IPS-20b (cell line): ENCODE measurements around the gene TUBGCP5.
"Not testable (repeated sequence)": the region's sequence is repeated elsewhere in the genome, so short reads cannot be mapped to it uniquely, and the experiment has no call there.

Source experiments
- H3K27ac ChIP-seq: one replicate; pipeline ENCODE4 v1.5.1; 2013; ENCODE audit warnings: low read length
- H3K27me3 ChIP-seq: 2 replicates; pipeline ENCODE4 v1.6.1; 2013; ENCODE audit warnings: mild to moderate bottlenecking, low read length, inconsistent platforms; ENCODE audit not compliant: insufficient read depth
- H3K36me3 ChIP-seq: 2 replicates; pipeline ENCODE4 v1.6.1; 2013; ENCODE audit warnings: low read depth, mild to moderate bottlenecking, inconsistent platforms, low read length, moderate library complexity; ENCODE audit not compliant: insufficient read depth
- H3K4me1 ChIP-seq: 2 replicates; pipeline ENCODE4 v1.6.1; 2013; ENCODE audit warnings: mild to moderate bottlenecking, control low read depth, inconsistent platforms, low read length, moderate library complexity; ENCODE audit not compliant: insufficient read depth
- H3K4me3 ChIP-seq: 2 replicates; pipeline ENCODE4 v1.5.1; 2013; ENCODE audit warnings: mild to moderate bottlenecking, low read length, inconsistent platforms
- H3K9ac ChIP-seq: 2 replicates; pipeline ENCODE4 v1.6.1; 2013; ENCODE audit warnings: low read depth, mild to moderate bottlenecking, inconsistent platforms, low read length, moderate library complexity
- H3K9me3 ChIP-seq: 2 replicates; pipeline ENCODE4 v1.6.1; 2013; ENCODE audit warnings: mild to moderate bottlenecking, low read depth, low read length, inconsistent platforms; ENCODE audit not compliant: insufficient read depth

The TUBGCP5 gene

DNA sequence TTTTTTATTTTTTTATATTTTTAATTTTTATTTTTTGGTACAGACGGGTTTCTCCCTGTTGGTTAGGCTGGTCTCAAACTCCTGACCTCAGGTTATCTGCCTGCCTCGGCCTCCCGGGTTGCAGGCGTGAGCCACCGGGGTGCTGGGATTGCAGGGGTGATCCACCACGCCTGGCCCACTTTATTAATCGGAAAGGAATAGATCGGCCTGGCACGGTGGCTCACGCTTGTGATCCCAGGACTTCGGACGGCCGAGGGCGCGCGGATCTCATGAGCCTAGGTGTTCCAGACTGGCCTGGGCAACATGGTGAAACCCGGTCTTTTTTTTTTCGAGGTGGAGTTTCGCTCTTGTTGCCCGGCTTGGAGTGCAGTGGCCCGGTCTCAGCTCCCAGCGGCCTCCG is 26.5 kb upstream of the TUBGCP5 start:
- Histone ChIP-seq H3K9me3 (peaks cover 7% of the 10 kb centered on the region), H3K4me3 (no peak overlapping the region), H3K27me3 (no peaks in the 10 kb centered on the region), H3K4me1 (no peaks in the 10 kb centered on the region), H3K9ac (no peak overlapping the region), H3K27ac (no peak overlapping the region), H3K36me3 (no peaks in the 10 kb centered on the region)

DNA sequence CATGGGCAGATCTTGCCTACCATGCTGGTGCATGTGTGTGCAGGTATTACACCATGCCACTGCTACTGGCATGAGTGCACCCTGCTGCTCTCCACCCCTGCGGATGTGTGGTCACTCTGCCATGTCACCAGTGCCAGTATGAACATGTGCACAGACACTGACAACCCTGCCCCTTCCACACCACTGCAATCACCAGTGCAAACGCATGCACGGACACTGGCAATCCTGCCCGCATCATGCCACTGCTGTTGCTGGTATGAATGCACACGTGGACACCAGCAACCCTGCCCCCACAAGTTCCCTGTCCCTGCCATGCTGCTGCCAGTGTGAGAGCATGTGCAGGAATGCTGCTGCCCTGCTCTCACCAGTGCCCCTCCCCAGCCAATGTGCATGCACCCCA is 24.8 kb upstream of the TUBGCP5 start:
- Histone ChIP-seq H3K9ac (no peak overlapping the region), H3K4me3 (no peak overlapping the region), H3K36me3 (no peaks in the 10 kb centered on the region), H3K9me3 (peaks cover 7% of the 10 kb centered on the region), H3K27ac (no peak overlapping the region), H3K4me1 (no peaks in the 10 kb centered on the region), H3K27me3 (no peaks in the 10 kb centered on the region)

- H3K9me3 ChIP-seq = peaks cover 4% of the 10 kb centered on the region
- H3K27me3 ChIP-seq = no peaks in the 10 kb centered on the region
- H3K27ac ChIP-seq = no peak overlapping the region
- no peak overlapping the region for H3K9ac ChIP-seq
- no peak overlapping the region for H3K4me3 ChIP-seq
- peaks cover 6% of the 10 kb centered on the region for H3K4me1 ChIP-seq
- no peaks in the 10 kb centered on the region for H3K36me3 ChIP-seq
These were observed 18.3 kb upstream of the TUBGCP5 start for GRCh38 chr15:23057707-23058106.

DNA sequence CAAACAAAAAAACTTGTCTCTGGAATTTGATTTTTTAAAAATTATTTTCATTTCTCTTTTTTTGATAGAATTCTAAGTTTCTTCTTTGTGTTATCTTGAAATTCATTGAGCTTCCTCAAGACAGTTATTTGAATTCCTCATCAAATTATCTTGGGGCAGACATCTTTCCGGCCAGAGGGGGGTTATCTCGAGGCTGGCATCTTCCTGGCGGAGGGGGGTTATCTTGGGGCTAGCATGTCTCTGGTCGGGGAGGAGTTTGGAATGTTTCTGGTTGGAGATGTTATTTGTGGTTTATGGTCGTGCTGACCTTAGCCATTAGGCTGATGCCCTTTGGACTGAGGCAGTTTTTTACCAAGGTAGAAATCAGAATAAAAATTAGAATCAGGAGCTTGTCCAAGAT is 15.9 kb upstream of the TUBGCP5 start:
- peaks cover 6% of the 10 kb centered on the region for H3K4me1 ChIP-seq
- H3K9me3 ChIP-seq = no peaks in the 10 kb centered on the region
- H3K36me3 ChIP-seq = no peaks in the 10 kb centered on the region
- H3K27ac ChIP-seq = no peak overlapping the region
- no peak overlapping the region for H3K4me3 ChIP-seq
- H3K27me3 ChIP-seq = no peaks in the 10 kb centered on the region
- no peak overlapping the region for H3K9ac ChIP-seq

- no peak overlapping the region for H3K27ac ChIP-seq
- no peaks in the 10 kb centered on the region for H3K9me3 ChIP-seq
- H3K4me3 ChIP-seq = no peak overlapping the region
- H3K4me1 ChIP-seq = peaks cover 6% of the 10 kb centered on the region
- H3K9ac ChIP-seq = no peak overlapping the region
- H3K27me3 ChIP-seq = no peaks in the 10 kb centered on the region
- no peaks in the 10 kb centered on the region for H3K36me3 ChIP-seq
These were observed 13.2 kb upstream of the TUBGCP5 start for GRCh38 chr15:23052522-23052921.

GRCh38 chr15:23050708-23051107 is 11.3 kb upstream of the TUBGCP5 start:
- H3K4me3 ChIP-seq = no peak overlapping the region
- H3K9me3 ChIP-seq = no peaks in the 10 kb centered on the region
- H3K4me1 ChIP-seq = no peaks in the 10 kb centered on the region
- H3K27me3 ChIP-seq = no peaks in the 10 kb centered on the region
- no peaks in the 10 kb centered on the region for H3K36me3 ChIP-seq
- H3K27ac ChIP-seq = no peak overlapping the region
- H3K9ac ChIP-seq = no peak overlapping the region

GRCh38 chr15:23049984-23050628 is 10.7 kb upstream of the TUBGCP5 start:
- Histone ChIP-seq H3K4me1 (no peaks in the 10 kb centered on the region), H3K27me3 (no peaks in the 10 kb centered on the region), H3K36me3 (no peaks in the 10 kb centered on the region), H3K27ac (no peak overlapping the region), H3K4me3 (no peak overlapping the region), H3K9ac (no peak overlapping the region), H3K9me3 (no peaks in the 10 kb centered on the region)

DNA sequence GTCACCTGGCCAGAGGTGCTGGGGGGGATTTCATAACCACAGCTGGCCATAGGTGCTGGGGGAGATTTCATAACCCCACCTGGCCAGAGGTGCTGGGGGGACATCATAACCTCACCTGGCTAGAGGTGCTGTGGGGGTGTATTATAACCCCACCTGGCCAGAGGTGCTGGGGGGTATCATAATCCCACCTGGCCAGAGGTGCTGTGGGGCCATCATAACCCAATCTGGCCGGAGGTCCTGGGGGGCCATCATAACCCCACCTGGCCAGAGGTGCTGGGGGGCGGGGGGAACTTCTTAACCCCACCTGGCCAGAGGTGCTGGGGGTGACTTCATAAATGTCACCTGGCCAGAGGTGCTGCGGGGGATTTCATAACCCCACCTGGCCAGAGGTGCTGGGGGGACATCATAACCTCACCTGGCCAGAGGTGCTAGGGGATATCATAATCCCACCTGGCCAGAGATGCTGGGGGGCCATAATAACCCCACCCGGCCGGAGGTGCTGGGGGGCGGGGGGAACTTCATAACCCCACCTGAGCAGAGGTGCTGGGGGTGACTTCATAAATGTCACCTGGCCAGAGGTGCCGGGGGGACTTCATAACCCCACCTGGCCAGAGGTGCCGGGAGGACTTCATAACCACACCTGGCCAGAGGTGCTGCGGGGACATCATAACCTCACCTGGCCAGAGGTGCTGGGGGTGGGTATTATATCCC is 9.4 kb upstream of the TUBGCP5 start:
- not testable (repeated sequence) for H3K36me3 ChIP-seq, H3K9ac ChIP-seq, H3K4me3 ChIP-seq, H3K27me3 ChIP-seq, H3K4me1 ChIP-seq, H3K9me3 ChIP-seq, H3K27ac ChIP-seq

- not testable (repeated sequence) for H3K9me3 ChIP-seq, H3K27ac ChIP-seq, H3K36me3 ChIP-seq, H3K4me3 ChIP-seq, H3K4me1 ChIP-seq, H3K9ac ChIP-seq, H3K27me3 ChIP-seq
These were observed 4.6 kb upstream of the TUBGCP5 start for GRCh38 chr15:23043987-23044386.

- H3K4me1 ChIP-seq, H3K9me3 ChIP-seq, H3K36me3 ChIP-seq, H3K4me3 ChIP-seq, H3K27ac ChIP-seq, H3K9ac ChIP-seq, H3K27me3 ChIP-seq: not testable (repeated sequence)
These were observed 4.2 kb upstream of the TUBGCP5 start for GRCh38 chr15:23043535-23043934.

GRCh38 chr15:23041736-23042135 is 2.4 kb upstream of the TUBGCP5 start:
- not testable (repeated sequence) for H3K27me3 ChIP-seq, H3K4me1 ChIP-seq, H3K9me3 ChIP-seq, H3K36me3 ChIP-seq, H3K27ac ChIP-seq, H3K9ac ChIP-seq, H3K4me3 ChIP-seq

GRCh38 chr15:23039917-23040281 is 530 bp upstream of the TUBGCP5 start:
- Histone ChIP-seq H3K27me3 (no peaks in the 10 kb centered on the region), H3K4me1 (no peaks in the 10 kb centered on the region), H3K9me3 (no peaks in the 10 kb centered on the region; the same call in 1 of the 2 replicates), H3K4me3 (peak overlapping the region; percentile 81), H3K9ac (peak overlapping the region; percentile 88), H3K36me3 (peaks cover 15% of the 10 kb centered on the region), H3K27ac (no peak overlapping the region)
